ENCODE measurements around the gene CFAP46. TPM values are rescaled to one million over a fixed set of nuclear protein-coding genes. Genes with fewer than 3 reads are reported as not detected.

The CFAP46 gene
- total RNA-seq, 1 donor from 2014 or later = 1.6 TPM

DNA sequence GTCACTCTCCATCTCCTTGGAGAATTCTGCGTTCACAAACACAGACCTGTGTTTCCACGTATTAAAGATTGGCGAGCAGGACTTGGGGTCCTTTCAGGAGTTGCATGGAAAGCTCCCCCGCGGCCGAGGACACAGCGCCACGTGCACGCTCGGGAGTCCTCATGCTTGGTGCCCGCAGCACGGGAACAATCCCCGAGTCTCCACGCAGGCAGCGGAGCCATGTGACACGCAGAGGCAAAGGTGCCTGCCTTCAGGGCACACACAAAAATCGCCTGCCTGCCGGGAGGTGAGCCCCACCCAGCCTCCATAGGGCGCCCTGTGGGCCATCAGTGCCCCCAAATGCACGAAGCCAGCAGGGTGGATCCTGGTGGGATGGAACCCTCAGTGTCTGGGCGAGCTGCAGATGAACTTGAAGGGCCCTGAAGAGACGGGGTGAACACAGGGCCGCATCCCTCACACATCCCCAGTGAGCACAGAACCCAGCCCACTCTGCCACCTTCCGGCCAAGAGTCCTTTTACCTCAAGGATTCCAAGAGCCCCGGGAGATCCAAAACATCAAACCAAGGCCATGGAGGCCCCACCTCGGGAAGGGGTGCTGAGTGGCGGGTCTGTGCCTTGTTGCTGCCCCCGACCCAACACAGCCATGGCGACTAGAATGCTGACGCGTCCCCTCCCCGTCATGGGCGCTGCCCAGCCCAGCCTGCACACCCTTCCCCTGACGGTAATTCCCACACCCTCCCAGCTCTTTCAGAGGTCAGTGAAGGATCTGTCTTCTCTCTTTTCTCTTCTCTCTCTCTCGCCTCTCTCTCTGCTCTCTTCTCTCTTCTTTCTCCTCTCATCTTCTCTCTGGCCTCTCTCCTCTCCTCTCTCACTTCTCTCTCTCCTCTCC is 55.9 kb downstream of the CFAP46 start:
- H3K4me2 ChIP-seq = no peak overlapping the region
- no peak overlapping the region for H3K4me3 Mint-ChIP-seq
- no peak overlapping the region for H3K27ac Mint-ChIP-seq
- DNase-seq (ENCODE audit: low spot score) = no peak
- peaks cover 6% of the 10 kb centered on the region for H3K4me1 Mint-ChIP-seq
- no peaks in the 10 kb centered on the region for H3K9me3 Mint-ChIP-seq
- H4K20me1 ChIP-seq (ENCODE audit: low read depth) = no peaks in the 10 kb centered on the region
- H3K36me3 Mint-ChIP-seq = no peaks in the 10 kb centered on the region
- no peak overlapping the region for H2AFZ ChIP-seq (replicated peaks)
- no peak overlapping the region for H3K27ac ChIP-seq
- H3K79me2 ChIP-seq (ENCODE audit: low read depth) = no peaks in the 10 kb centered on the region
- no peaks in the 10 kb centered on the region for H3K9me3 ChIP-seq (ENCODE audit: low read depth)
- peaks cover 3% of the 10 kb centered on the region for H3K27me3 Mint-ChIP-seq (ENCODE audit: insufficient read depth, low read depth)
- no peak overlapping the region for H3K4me3 ChIP-seq
- TF ChIP-seq EZH2phosphoT487 (IDR thresholded peaks at IDR 0.05) (no peak), EZH2 (IDR thresholded peaks at IDR 0.05) (no peak), CTCF (IDR thresholded peaks at IDR 0.05) (no peak)
- H3F3A ChIP-seq (ENCODE audit: low read depth) = no peaks in the 10 kb centered on the region
- H3K9ac ChIP-seq = no peak overlapping the region
- no peaks in the 10 kb centered on the region for H3K36me3 ChIP-seq
- H3K4me1 ChIP-seq = no peaks in the 10 kb centered on the region
- no peaks in the 10 kb centered on the region for H3K27me3 ChIP-seq

DNA sequence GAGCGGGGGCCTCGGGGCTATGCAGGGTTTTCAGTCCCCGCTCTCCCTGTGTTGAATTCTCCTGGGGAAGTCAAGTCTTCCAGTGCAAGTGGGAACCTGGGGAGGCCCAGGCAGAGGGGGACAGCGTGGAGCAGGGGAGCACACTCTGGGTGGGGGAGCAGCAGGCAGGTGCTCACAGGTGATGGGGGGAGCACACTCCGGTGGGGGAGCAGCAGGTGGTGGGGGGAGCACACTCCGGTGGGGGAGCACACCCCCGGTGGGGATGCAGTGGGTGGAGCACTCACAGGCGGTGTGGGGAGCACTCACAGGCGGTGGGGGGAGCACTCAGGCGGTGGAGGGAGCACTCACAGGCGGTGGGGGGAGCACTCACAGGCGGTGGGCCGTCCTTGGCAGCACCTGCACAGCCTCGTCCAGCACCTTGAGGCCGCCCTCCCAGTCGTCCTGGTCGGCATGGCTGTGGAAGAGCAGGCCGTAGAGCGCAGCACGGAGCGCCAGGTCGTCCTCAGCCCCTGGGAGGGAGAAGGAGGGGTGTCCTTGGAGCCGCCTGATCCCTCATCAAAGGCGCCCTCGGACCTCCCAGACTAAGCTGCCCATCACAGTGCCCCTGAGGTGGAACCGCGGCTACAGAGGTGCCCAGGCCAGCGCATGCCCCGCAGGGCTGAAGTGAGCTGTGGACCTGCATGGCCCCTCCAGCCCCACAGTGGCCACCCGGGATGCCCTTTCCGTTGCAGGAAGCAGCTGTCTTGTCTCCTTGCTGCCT is 56.7 kb downstream of the CFAP46 start:
- Mint-ChIP-seq H3K4me3 (no peak overlapping the region), H3K36me3 (no peaks in the 10 kb centered on the region), H3K27ac (no peak overlapping the region), H3K27me3 (ENCODE audit: insufficient read depth, low read depth) (peaks cover 8% of the 10 kb centered on the region), H3K4me1 (peaks cover 6% of the 10 kb centered on the region), H3K9me3 (no peaks in the 10 kb centered on the region)
- H4K20me1 ChIP-seq (ENCODE audit: low read depth) = no peaks in the 10 kb centered on the region
- H3K9ac ChIP-seq = no peak overlapping the region
- H3K4me3 ChIP-seq = no peak overlapping the region
- no peaks in the 10 kb centered on the region for H3K9me3 ChIP-seq (ENCODE audit: low read depth)
- no peaks in the 10 kb centered on the region for H3K4me1 ChIP-seq
- no peak for DNase-seq (ENCODE audit: low spot score)
- no peaks in the 10 kb centered on the region for H3F3A ChIP-seq (ENCODE audit: low read depth)
- H3K27ac ChIP-seq = no peak overlapping the region
- no peaks in the 10 kb centered on the region for H3K27me3 ChIP-seq
- H3K79me2 ChIP-seq (ENCODE audit: low read depth) = no peaks in the 10 kb centered on the region
- TF ChIP-seq EZH2phosphoT487 (IDR thresholded peaks at IDR 0.05) (no peak), CTCF (IDR thresholded peaks at IDR 0.05) (no peak), EZH2 (IDR thresholded peaks at IDR 0.05) (no peak)
- H2AFZ ChIP-seq (replicated peaks) = no peak overlapping the region
- no peaks in the 10 kb centered on the region for H3K36me3 ChIP-seq
- no peak overlapping the region for H3K4me2 ChIP-seq

- no peak for DNase-seq (ENCODE audit: low spot score)
- no peaks in the 10 kb centered on the region for H4K20me1 ChIP-seq (ENCODE audit: low read depth)
- no peak for TF ChIP-seq CTCF (IDR thresholded peaks at IDR 0.05)
- TF ChIP-seq EZH2phosphoT487 (IDR thresholded peaks at IDR 0.05) = no peak
- TF ChIP-seq EZH2 (IDR thresholded peaks at IDR 0.05) = no peak
- H3K27ac Mint-ChIP-seq = peak overlapping the region; percentile 53
- H3K4me2 ChIP-seq = no peak overlapping the region
- peaks cover 4% of the 10 kb centered on the region for H3K4me1 Mint-ChIP-seq
- H3K27me3 Mint-ChIP-seq (ENCODE audit: insufficient read depth, low read depth) = peaks cover 8% of the 10 kb centered on the region
- H3K79me2 ChIP-seq (ENCODE audit: low read depth) = no peaks in the 10 kb centered on the region
- no peak overlapping the region for H3K4me3 Mint-ChIP-seq
- no peak overlapping the region for H3K4me3 ChIP-seq
- H3K36me3 ChIP-seq = no peaks in the 10 kb centered on the region
- no peak overlapping the region for H2AFZ ChIP-seq (replicated peaks)
- H3K36me3 Mint-ChIP-seq = no peaks in the 10 kb centered on the region
- no peaks in the 10 kb centered on the region for H3F3A ChIP-seq (ENCODE audit: low read depth)
- H3K4me1 ChIP-seq = no peaks in the 10 kb centered on the region
- H3K9me3 Mint-ChIP-seq = no peaks in the 10 kb centered on the region
- no peaks in the 10 kb centered on the region for H3K9me3 ChIP-seq (ENCODE audit: low read depth)
- no peak overlapping the region for H3K27ac ChIP-seq
- no peak overlapping the region for H3K9ac ChIP-seq
- H3K27me3 ChIP-seq = no peaks in the 10 kb centered on the region
Measured at GRCh38 chr10:132884691-132885271, 57.6 kb downstream of the CFAP46 start.
